HepG2 (cell line): ENCODE results near the gene DIS3L2. TPM values are rescaled to one million over a fixed set of nuclear protein-coding genes. Genes with fewer than 3 reads are reported as not detected.

Experiments used
- ATAC-seq: fragments of 200-7000 bp; cut with Tn5 transposase; 3 replicates; pipeline ENCODE4 v1.9.1; 2020; ENCODE audit warnings: mild to moderate bottlenecking, moderate library complexity
- BruUV-seq: library from RNA; stranded (reverse); fragments of 400-500 nt; replicated peaks from 2 replicates; lab custom pipeline; 2021; lab: Mats Ljungman, UMichigan
- CTCF ChIA-PET: fragments of 300-600 bp; formaldehyde crosslinking; extraction: SDS; loops from one replicate; lab custom pipeline; 2021; ENCODE audit warnings: low total read pairs, inconsistent platforms, low intra/inter-chr PET ratio; lab: Yijun Ruan, JAX
- POLR2A ChIA-PET: fragments of 350-600 bp; sonication (Branson Sonifier 250); formaldehyde crosslinking; loops from one replicate; lab custom pipeline; 2020; ENCODE audit warnings: antibody characterized with exemption, inconsistent platforms; lab: Yijun Ruan, JAX
- DNase-seq: peaks from one replicate; pipeline ENCODE4 v3.0.0-alpha.2; 2015; ENCODE audit warnings: low spot score
- FAIRE-seq: peaks from 3 replicates; lab custom pipeline; 2011; peaks lifted over from hg19 to GRCh38; lab: Jason Lieb, UNC
- H2AFZ ChIP-seq: one replicate; pipeline ENCODE4 v1.6.1; 2011; ENCODE audit warnings: low read length, inconsistent platforms
- H3K27ac ChIP-seq: fragments of 300-600 bp; 3 replicates; pipeline ENCODE4 v1.8.0; 2011; ENCODE audit warnings: mixed run types, mild to moderate bottlenecking, mixed read lengths, low read length, inconsistent platforms; ENCODE audit not compliant: insufficient read depth; ENCODE audit errors: extremely low read length
- H3K27me3 ChIP-seq, 2 experiments: fragments of 200-600 bp in 1 of 2; 2 replicates in 1 of 2; 3 replicates in 1 of 2; pipeline versions ENCODE4 v1.6.0 to v1.8.0; 2011; ENCODE audit warnings: low read length in 2 of 2, mild to moderate bottlenecking in 2 of 2, moderate library complexity in 2 of 2, inconsistent platforms in 1 of 2; ENCODE audit not compliant: insufficient read depth in 2 of 2, control insufficient read depth in 1 of 2
- H3K36me3 ChIP-seq, 2 experiments: fragments of 200-600 bp in 1 of 2; replicated peaks in 1 of 2; 2 replicates in 1 of 2; 3 replicates in 1 of 2; pipeline versions ENCODE4 v1.5.1 to v1.8.0; 2011; ENCODE audit warnings: low read length in 2 of 2, inconsistent platforms in 1 of 2; ENCODE audit not compliant: insufficient read depth in 2 of 2, control insufficient read depth in 1 of 2
- H3K4me1 ChIP-seq: 2 replicates; pipeline ENCODE4 v1.5.1; 2012; ENCODE audit warnings: low read length, inconsistent platforms; ENCODE audit not compliant: insufficient read depth
- H3K4me2 ChIP-seq: 2 replicates; pipeline ENCODE4 v1.6.0; 2011; ENCODE audit warnings: low read depth, low read length, inconsistent platforms
- H3K4me3 ChIP-seq, 3 experiments: fragments of 200-600 bp in 1 of 3; sonication (generic), shearing (Covaris generic) in 1 of 3; replicated peaks in 1 of 3; 2 replicates each; pipeline ENCODE4 v1.5.1; 2011 to 2016; ENCODE audit warnings: low read length in 3 of 3, inconsistent platforms in 2 of 3, low read depth in 2 of 3, mild to moderate bottlenecking in 2 of 3, control low read depth in 1 of 3, mixed read lengths in 1 of 3; ENCODE audit not compliant: insufficient read depth in 1 of 3
- H3K79me2 ChIP-seq: one replicate; pipeline ENCODE4 v1.6.1; 2011; ENCODE audit warnings: low read length, inconsistent platforms; ENCODE audit not compliant: insufficient read depth
- H3K9ac ChIP-seq: 2 replicates; pipeline ENCODE4 v1.6.0; 2011; ENCODE audit warnings: mild to moderate bottlenecking, low read depth, low read length, inconsistent platforms; ENCODE audit not compliant: insufficient read depth
- H3K9me3 ChIP-seq: 2 replicates; pipeline ENCODE4 v1.5.1; 2012; ENCODE audit warnings: mild to moderate bottlenecking, low read length
- H4K20me1 ChIP-seq: 2 replicates; pipeline ENCODE4 v1.6.0; 2011; ENCODE audit warnings: inconsistent platforms, mild to moderate bottlenecking, low read length, moderate library complexity; ENCODE audit not compliant: insufficient read depth
- ASH2L ChIP-seq: fragments of 300-600, 200-600 bp; sonication (generic); IDR thresholded peaks from 2 replicates; pipeline ENCODE4 v1.7.0; 2017; ENCODE audit warnings: low read depth, mild to moderate bottlenecking, moderate library complexity, mixed read lengths, low read length; ENCODE audit not compliant: insufficient read length
- MTF2 ChIP-seq: sonication (generic); formaldehyde crosslinking; IDR thresholded peaks from 2 replicates; pipeline ENCODE4 v1.5.0; 2020; ENCODE audit warnings: missing genetic modification reagents, borderline replicate concordance
- PRDM4 ChIP-seq: sonication (generic); formaldehyde crosslinking; IDR thresholded peaks from 2 replicates; pipeline ENCODE4 v1.9.0; 2021; ENCODE audit warnings: missing genetic modification reagents, borderline replicate concordance
- SCMH1 ChIP-seq: sonication (generic); formaldehyde crosslinking; IDR thresholded peaks from 2 replicates; pipeline ENCODE4 v1.9.0; 2021; ENCODE audit warnings: missing genetic modification reagents, mild to moderate bottlenecking, borderline replicate concordance
- SMARCE1 ChIP-seq: fragments of 450-650 bp; IDR thresholded peaks from 2 replicates; pipeline ENCODE4 v1.6.1; 2017; ENCODE audit warnings: borderline replicate concordance
- YY1 ChIP-seq: IDR thresholded peaks from 2 replicates; pipeline ENCODE4 v1.6.1; 2011; ENCODE audit warnings: low read length, low read depth, moderate library complexity, mild to moderate bottlenecking; ENCODE audit not compliant: insufficient read depth, insufficient replicate concordance
- ZFAT ChIP-seq: sonication (generic); formaldehyde crosslinking; conservative IDR thresholded peaks from 2 replicates; pipeline ENCODE4 v1.8.1; 2023; ENCODE audit warnings: missing genetic modification reagents, inconsistent platforms
- ZNF33A ChIP-seq: sonication (generic); formaldehyde crosslinking; IDR thresholded peaks from 2 replicates; pipeline ENCODE4 v1.5.1; 2020; ENCODE audit warnings: missing genetic modification reagents, mild to moderate bottlenecking, moderate library complexity, borderline replicate concordance
- ZNF383 ChIP-seq: sonication (generic); formaldehyde crosslinking; IDR thresholded peaks from 2 replicates; pipeline ENCODE4 v1.4.0; 2020; ENCODE audit warnings: missing genetic modification reagents, mild to moderate bottlenecking, borderline replicate concordance
- ZNF589 ChIP-seq: sonication (generic); formaldehyde crosslinking; conservative IDR thresholded peaks from 2 replicates; pipeline ENCODE4 v1.8.0; 2022; ENCODE audit warnings: mild to moderate bottlenecking, moderate library complexity, missing genetic modification reagents
- ZNF619 ChIP-seq: sonication (generic); formaldehyde crosslinking; IDR thresholded peaks from 2 replicates; pipeline ENCODE4 v1.4.0; 2020; ENCODE audit warnings: mild to moderate bottlenecking, missing genetic modification reagents
- ZNF710 ChIP-seq: sonication (generic); formaldehyde crosslinking; IDR thresholded peaks from 2 replicates; pipeline ENCODE4 v1.5.0; 2020; ENCODE audit warnings: mild to moderate bottlenecking, missing genetic modification reagents, borderline replicate concordance
- ZSCAN29 ChIP-seq: sonication (generic); formaldehyde crosslinking; conservative IDR thresholded peaks from 2 replicates; pipeline ENCODE4 v1.4.0; 2020; ENCODE audit warnings: mild to moderate bottlenecking, missing genetic modification reagents
- WGBS: methylation state at CpG from one replicate; pipeline ENCODE4 v1.1.6; 2017; ENCODE audit warnings: low lambda C conversion rate; 5-methylcytosine and 5-hydroxymethylcytosine counted together
- in situ Hi-C: cut with HindIII; loops from 2 replicates; pipeline ENCODE4 v1.10.0; 2017; ENCODE audit warnings: low pct_unique_long_range_greater_than_20kb; ENCODE audit not compliant: extremely low pct_ligation_motif_present
- intact Hi-C: fragments of 100-400 bp; cut with micrococcal nuclease; formaldehyde crosslinking; loops from one replicate; pipeline ENCODE4 v1.10.0; 2022; ENCODE audit not compliant: unreplicated experiment
- polyA plus RNA-seq, 8 experiments: library from polyadenylated mRNA; depleted of rRNA in 3 of 8; stranded (reverse) in 7 of 8; unstranded in 1 of 8; fragments of >200 nt; fragmentation: Illumina TruSeq in 4 of 8; extraction: Trizol in 4 of 8; gene quantifications; 2 replicates each; pipeline versions ENCODE4 v1.2.1 to v1.2.3, GENCODE V29; 2011 to 2016; ENCODE audit warnings: low read depth in 4 of 8, missing spikeins in 1 of 8, mixed read lengths in 1 of 8; ENCODE audit not compliant: insufficient read depth in 1 of 8
- total RNA-seq, 5 experiments: library from RNA; depleted of rRNA; stranded (reverse); fragments of >200 nt; fragmentation: Illumina TruSeq; extraction: Trizol; gene quantifications; 2 replicates each; pipeline ENCODE4 v1.2.3, GENCODE V29; 2016; ENCODE audit warnings: low read depth in 1 of 5

The DIS3L2 gene
- total and polyA plus RNA-seq, 2 of the 13 experiments (the other 11 are each of a cell fraction or from before 2014, with no cell fraction given): 7.0 to 23.9 TPM

GRCh38 chr2:231919341-231920035, 42.0 kb upstream of the DIS3L2 start:
- WGBS: 34% methylated on average over 14 of the region's 15 CpGs
- peaks cover 8 to 89% of the 10 kb centered on the region in 2 experiments; a peak in 4 of 5 replicates for H3K27me3 ChIP-seq
- in situ Hi-C loops: loop anchor here (10.0 kb wide), 1 partner anchor 225 kb away; no protein-coding TSS in a partner anchor
- H2AFZ ChIP-seq: no peak overlapping the region
- 0 out of 2 replicates have a peak, but pooled peaks have one; percentile 34 for TF ChIP-seq MTF2
- TF ChIP-seq ZNF383: no peak
- no peak for TF ChIP-seq SCMH1 (CRISPR knock-in tag)
- TF ChIP-seq SMARCE1: no peak
- no peak for TF ChIP-seq ZNF589 (CRISPR knock-in tag)
- intact Hi-C loops: no loop called here
- H3K4me3 ChIP-seq: no peak overlapping the region
- H3K27ac ChIP-seq: no peak overlapping the region
- BruUV-seq: no TSS peak
- H3K36me3 ChIP-seq: no peaks in the 10 kb centered on the region
- ATAC-seq: no peak; the same call in 2 of the 3 replicates
- DNase-seq: no peak
- H3K79me2 ChIP-seq: no peaks in the 10 kb centered on the region
- no peak overlapping the region for H3K9ac ChIP-seq
- H3K4me1 ChIP-seq: peaks cover 19% of the 10 kb centered on the region
- no peaks in the 10 kb centered on the region for H3K9me3 ChIP-seq
- CTCF ChIA-PET: no interaction called here
- FAIRE-seq: no peak
- H3K4me2 ChIP-seq: no peak overlapping the region
- POLR2A ChIA-PET: no interaction called here
- no peaks in the 10 kb centered on the region for H4K20me1 ChIP-seq

- 42% methylated on average over 3 of the region's 3 CpGs for WGBS
- no TSS peak for BruUV-seq
- Histone ChIP-seq H3K27ac (no peak overlapping the region), H3K4me3 (no peak overlapping the region), H2AFZ (no peak overlapping the region), H3K27me3 (peaks cover 11 to 88% of the 10 kb centered on the region in 2 experiments; a peak in 4 of 5 replicates), H3K4me1 (peaks cover 26% of the 10 kb centered on the region), H4K20me1 (no peaks in the 10 kb centered on the region), H3K4me2 (no peak overlapping the region), H3K9me3 (no peaks in the 10 kb centered on the region), H3K79me2 (no peaks in the 10 kb centered on the region), H3K9ac (no peak overlapping the region), H3K36me3 (no peaks in the 10 kb centered on the region)
- in situ Hi-C loops (loop anchor here (10.0 kb wide), 1 partner anchor 224 kb away; no protein-coding TSS in a partner anchor), intact Hi-C loops (no loop called here)
- no peak for DNase-seq
- no peak for ATAC-seq
- ChIA-PET POLR2A (no interaction called here), CTCF (interaction anchor here (0.6 to 1.1 kb wide), 2 partner anchors 15 to 112 kb away, joined by 3 read pairs; no protein-coding TSS in a partner anchor)
- no peak for FAIRE-seq
- TF ChIP-seq ZNF619 (CRISPR knock-in tag) (no peak), PRDM4 (CRISPR knock-in tag) (no peak), ZSCAN29 (no peak), YY1 (no peak), ZFAT (CRISPR knock-in tag) (no peak), ZNF710 (CRISPR knock-in tag) (no peak), ASH2L (no peak), ZNF33A (CRISPR knock-in tag) (no peak)
Observed at GRCh38 chr2:231920366-231920765, 41.1 kb upstream of the DIS3L2 start.
